Activated CD4-positive, alpha-beta T cell treated with anti-CD3 and anti-CD28 coated beads, Interleukin-2, amount 10 ng/mL, durations not matched to agents 24 days and 14 days (primary cell): ENCODE measurements around the gene IL15. TPM values are rescaled to one million over a fixed set of nuclear protein-coding genes. Genes with fewer than 3 reads are reported as not detected.
"Not testable (repeated sequence)": the region's sequence is repeated elsewhere in the genome, so short reads cannot be mapped to it uniquely, and the experiment has no call there.

ENCODE experiments used
- DNase-seq: peaks from one replicate; pipeline ENCODE4 v3.0.0; 2022
- H3K27ac Mint-ChIP-seq: one replicate; pipeline ENCODE4 v1.8.0; 2022; ENCODE audit warnings: mild to moderate bottlenecking, mixed read lengths
- H3K27me3 Mint-ChIP-seq: one replicate; pipeline ENCODE4 v1.8.0; 2022; ENCODE audit warnings: mixed read lengths
- H3K36me3 Mint-ChIP-seq: one replicate; pipeline ENCODE4 v1.8.0; 2022; ENCODE audit warnings: low read depth, mild to moderate bottlenecking, mixed read lengths
- H3K4me1 Mint-ChIP-seq: one replicate; pipeline ENCODE4 v1.8.0; 2021; ENCODE audit warnings: mixed read lengths
- H3K4me3 Mint-ChIP-seq: one replicate; pipeline ENCODE4 v1.8.0; 2022; ENCODE audit warnings: mild to moderate bottlenecking, moderate library complexity, mixed read lengths
- H3K9me3 Mint-ChIP-seq: one replicate; pipeline ENCODE4 v1.8.0; 2021; ENCODE audit warnings: mixed read lengths
- intact Hi-C: fragments of 100-400 bp; cut with micrococcal nuclease; formaldehyde crosslinking; loops from one replicate; pipeline ENCODE4 v1.15.1; 2023
- total RNA-seq: library from RNA; stranded (reverse); gene quantifications from 2 replicates; pipeline ENCODE4 v1.2.3, GENCODE V29; 2022

IL15 gene, protein sequence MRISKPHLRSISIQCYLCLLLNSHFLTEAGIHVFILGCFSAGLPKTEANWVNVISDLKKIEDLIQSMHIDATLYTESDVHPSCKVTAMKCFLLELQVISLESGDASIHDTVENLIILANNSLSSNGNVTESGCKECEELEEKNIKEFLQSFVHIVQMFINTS
- 0.86 and 0.92 TPM in 2 replicates for total RNA-seq

DNA sequence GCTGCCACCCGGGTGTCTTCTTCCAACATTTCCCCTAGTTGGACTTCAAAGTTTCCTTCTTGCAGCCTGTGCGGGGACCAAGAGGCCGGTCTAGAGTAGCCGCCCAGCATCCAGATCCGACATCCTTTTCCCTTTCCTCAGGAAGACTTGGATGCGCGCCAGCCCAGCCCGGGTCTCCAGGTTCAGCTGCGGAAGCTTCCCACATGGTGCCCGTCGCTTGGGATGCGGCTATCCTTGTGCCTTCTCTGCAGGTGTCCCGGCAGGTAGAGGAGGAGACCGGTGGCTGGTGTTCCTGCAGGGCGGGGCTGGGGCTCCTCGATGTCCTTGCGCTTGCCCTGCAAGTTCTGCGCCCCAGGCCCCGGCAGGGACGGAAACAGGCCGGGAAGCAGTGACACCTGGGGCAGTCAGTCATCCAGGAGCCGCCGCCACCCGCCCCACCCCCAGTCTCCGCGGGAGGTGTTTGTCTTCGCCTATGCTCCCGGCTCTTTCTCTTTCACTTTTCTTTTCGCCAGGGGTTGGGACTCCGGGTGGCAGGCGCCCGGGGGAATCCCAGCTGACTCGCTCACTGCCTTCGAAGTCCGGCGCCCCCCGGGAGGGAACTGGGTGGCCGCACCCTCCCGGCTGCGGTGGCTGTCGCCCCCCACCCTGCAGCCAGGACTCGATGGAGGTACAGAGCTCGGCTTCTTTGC, at the start of gene IL15:
Gene IL15, plus strand, starts transcription at position 502 of the 689 bp plus-strand sequence. CDS start 82,882 bp downstream, outside the sequence.
- peak; percentile 92 for DNase-seq
- H3K27me3 Mint-ChIP-seq = peaks cover 24% of the 10 kb centered on the region
- intact Hi-C loops = loop anchor here (2.0 to 10.0 kb wide), 4 partner anchors 139 to 1549 kb away; partner anchors contain the start of genes INPP4B, USP38 and ZNF330
- H3K4me1 Mint-ChIP-seq = peaks cover 15% of the 10 kb centered on the region
- no peaks in the 10 kb centered on the region for H3K9me3 Mint-ChIP-seq
- H3K27ac Mint-ChIP-seq = peak within 1 kb of the TSS; percentile 80
- peak within 1 kb of the TSS; percentile 98 for H3K4me3 Mint-ChIP-seq
- H3K36me3 Mint-ChIP-seq = no peaks in the 10 kb centered on the region

DNA sequence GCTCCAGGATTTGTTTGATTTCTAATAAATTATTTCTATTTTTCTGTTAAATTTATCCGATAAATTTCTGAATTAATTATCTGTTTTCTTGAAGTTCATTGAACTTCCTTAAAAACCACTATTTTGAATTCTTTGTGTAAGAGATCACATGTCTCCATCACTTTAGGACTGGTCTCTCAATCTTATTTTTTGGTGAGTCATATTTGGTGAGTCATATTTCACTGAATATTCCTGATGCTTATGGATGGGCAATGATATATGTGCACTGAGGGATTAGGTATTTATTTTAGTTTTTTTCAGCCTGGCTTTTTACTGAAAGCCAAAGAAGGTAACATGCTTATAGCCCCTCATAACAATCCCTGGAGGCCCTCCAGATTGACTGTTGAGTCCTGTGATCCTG, 48.5 kb upstream of the IL15 start:
- H3K4me1 Mint-ChIP-seq = no peaks in the 10 kb centered on the region
- no peak overlapping the region for H3K4me3 Mint-ChIP-seq
- DNase-seq = no peak
- H3K27ac Mint-ChIP-seq = no peak overlapping the region
- H3K9me3 Mint-ChIP-seq = no peaks in the 10 kb centered on the region
- H3K27me3 Mint-ChIP-seq = no peaks in the 10 kb centered on the region
- intact Hi-C loops = no loop called here
- H3K36me3 Mint-ChIP-seq = no peaks in the 10 kb centered on the region

GRCh38 chr4:141595531-141595930, 40.9 kb upstream of the IL15 start:
- no peaks in the 10 kb centered on the region for H3K4me1 Mint-ChIP-seq
- H3K4me3 Mint-ChIP-seq = no peak overlapping the region
- H3K9me3 Mint-ChIP-seq = no peaks in the 10 kb centered on the region
- no peak for DNase-seq
- no peaks in the 10 kb centered on the region for H3K36me3 Mint-ChIP-seq
- H3K27ac Mint-ChIP-seq = no peak overlapping the region
- intact Hi-C loops = no loop called here
- no peaks in the 10 kb centered on the region for H3K27me3 Mint-ChIP-seq

DNA sequence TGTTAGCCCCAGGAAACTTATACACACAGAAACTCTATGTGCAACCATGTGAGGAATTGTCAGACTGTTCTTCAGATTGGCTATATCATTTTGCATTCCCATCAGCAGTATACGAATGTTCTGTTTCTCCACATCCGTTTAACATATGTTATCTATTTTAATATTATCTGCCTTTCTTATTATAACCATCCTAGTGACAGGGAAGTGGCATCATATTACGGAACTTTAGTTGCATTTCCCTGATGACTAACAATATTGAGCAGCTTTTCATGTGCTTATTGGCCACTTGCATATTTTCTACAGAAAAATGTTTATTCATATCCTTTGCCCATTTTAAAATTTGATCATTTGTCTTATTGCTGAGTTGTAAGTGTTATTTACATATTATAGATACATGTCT, 36.5 kb upstream of the IL15 start:
- intact Hi-C loops = no loop called here
- Mint-ChIP-seq H3K4me3 (no peak overlapping the region), H3K27ac (no peak overlapping the region), H3K4me1 (peaks cover 2% of the 10 kb centered on the region), H3K27me3 (no peaks in the 10 kb centered on the region), H3K36me3 (no peaks in the 10 kb centered on the region), H3K9me3 (no peaks in the 10 kb centered on the region)
- DNase-seq = no peak

GRCh38 chr4:141604683-141605082, 31.7 kb upstream of the IL15 start:
- H3K4me1 Mint-ChIP-seq, H3K36me3 Mint-ChIP-seq, H3K4me3 Mint-ChIP-seq, DNase-seq, H3K27me3 Mint-ChIP-seq, H3K9me3 Mint-ChIP-seq, H3K27ac Mint-ChIP-seq, intact Hi-C loops: not testable (repeated sequence)

GRCh38 chr4:141605425-141605856, 30.9 kb upstream of the IL15 start:
- H3K36me3 Mint-ChIP-seq = no peaks in the 10 kb centered on the region
- peaks cover 2% of the 10 kb centered on the region for H3K4me1 Mint-ChIP-seq
- H3K4me3 Mint-ChIP-seq = no peak overlapping the region
- H3K27me3 Mint-ChIP-seq = no peaks in the 10 kb centered on the region
- no peak overlapping the region for H3K27ac Mint-ChIP-seq
- intact Hi-C loops = no loop called here
- no peaks in the 10 kb centered on the region for H3K9me3 Mint-ChIP-seq
- no peak for DNase-seq

DNA sequence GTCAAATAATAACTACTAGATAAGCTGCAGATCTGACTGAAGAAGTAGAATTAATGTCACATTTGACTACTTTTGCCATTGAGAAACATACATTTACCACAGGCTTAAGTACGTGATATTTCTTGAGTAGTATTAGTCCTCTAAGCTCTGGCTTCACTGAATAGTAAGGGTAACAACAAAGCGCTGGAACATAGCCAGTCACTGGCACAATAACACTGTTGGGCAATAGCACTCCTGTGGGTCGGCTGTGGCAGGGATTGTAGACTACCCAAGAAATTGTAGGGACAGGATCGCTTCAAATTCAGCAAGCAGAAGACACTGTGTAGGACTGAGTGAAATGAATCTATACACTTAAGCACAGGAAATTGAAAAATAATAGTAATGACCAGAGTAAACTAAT, 27.1 kb upstream of the IL15 start:
- Mint-ChIP-seq H3K27me3 (no peaks in the 10 kb centered on the region), H3K36me3 (no peaks in the 10 kb centered on the region), H3K4me1 (peaks cover 2% of the 10 kb centered on the region), H3K4me3 (no peak overlapping the region), H3K9me3 (no peaks in the 10 kb centered on the region), H3K27ac (no peak overlapping the region)
- intact Hi-C loops = no loop called here
- DNase-seq = no peak

DNA sequence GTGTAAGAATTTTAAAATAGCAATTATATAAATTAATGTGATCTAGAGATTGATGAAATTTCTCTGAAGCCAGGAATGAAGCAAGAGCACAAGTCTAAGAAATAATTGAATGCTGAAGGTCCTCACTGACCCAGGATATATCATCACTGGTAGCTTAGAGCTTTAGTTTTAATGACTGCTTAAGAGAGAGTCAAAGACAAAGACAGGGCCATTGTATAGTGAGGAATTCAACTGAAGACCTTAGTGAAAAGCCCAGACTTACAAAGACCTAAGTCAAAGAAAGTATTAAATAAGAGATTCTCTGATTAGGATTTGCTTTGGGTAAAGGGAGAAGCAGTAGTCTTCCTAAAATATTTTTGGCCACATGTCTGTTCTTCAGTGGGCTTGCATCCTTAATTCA, 26.0 kb upstream of the IL15 start:
- Mint-ChIP-seq H3K27ac (no peak overlapping the region), H3K36me3 (no peaks in the 10 kb centered on the region), H3K27me3 (no peaks in the 10 kb centered on the region), H3K9me3 (no peaks in the 10 kb centered on the region), H3K4me1 (no peaks in the 10 kb centered on the region), H3K4me3 (no peak overlapping the region)
- DNase-seq = no peak
- intact Hi-C loops = no loop called here

DNA sequence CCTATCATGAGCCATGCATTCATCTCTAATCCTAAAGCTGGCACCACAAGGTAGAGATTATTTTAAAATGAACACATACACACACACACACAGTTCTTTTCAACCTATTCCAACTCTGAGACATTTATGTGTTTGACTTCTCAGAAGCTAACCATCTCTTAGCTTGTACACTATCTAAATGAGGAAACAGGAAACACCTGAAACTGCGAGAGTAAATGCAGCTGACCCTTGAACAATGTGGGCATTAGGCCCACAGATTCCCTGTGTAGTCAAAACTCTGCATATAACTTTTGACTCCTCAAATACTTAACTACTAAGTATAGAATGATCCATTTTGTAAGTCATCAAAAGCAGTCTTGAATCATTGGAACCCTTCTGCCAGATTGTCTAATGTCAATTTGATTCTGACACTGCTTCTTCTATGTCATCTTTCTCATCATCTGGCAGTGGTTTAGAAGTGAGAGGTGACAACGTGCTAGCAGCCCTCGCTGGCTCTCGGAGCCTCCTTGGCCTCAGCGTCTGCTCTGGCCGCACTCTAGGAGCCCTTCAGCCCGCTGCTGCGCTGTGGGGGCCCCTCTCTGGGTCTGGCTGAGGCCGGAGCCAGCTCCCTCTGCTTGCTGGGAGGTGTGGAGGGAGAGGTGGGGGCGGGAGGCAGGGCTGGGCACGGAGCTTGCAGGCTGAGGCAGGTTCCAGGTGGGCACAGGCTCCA, 21.4 kb upstream of the IL15 start:
- Mint-ChIP-seq H3K4me1 (no peaks in the 10 kb centered on the region), H3K4me3 (no peak overlapping the region), H3K27me3 (no peaks in the 10 kb centered on the region), H3K36me3 (no peaks in the 10 kb centered on the region), H3K9me3 (peaks cover 4% of the 10 kb centered on the region), H3K27ac (no peak overlapping the region)
- intact Hi-C loops = no loop called here
- no peak for DNase-seq

- H3K36me3 Mint-ChIP-seq, intact Hi-C loops, H3K4me1 Mint-ChIP-seq, H3K27ac Mint-ChIP-seq, H3K27me3 Mint-ChIP-seq, DNase-seq, H3K9me3 Mint-ChIP-seq, H3K4me3 Mint-ChIP-seq: not testable (repeated sequence)
Measured at GRCh38 chr4:141615587-141615918, 20.8 kb upstream of the IL15 start.

DNA sequence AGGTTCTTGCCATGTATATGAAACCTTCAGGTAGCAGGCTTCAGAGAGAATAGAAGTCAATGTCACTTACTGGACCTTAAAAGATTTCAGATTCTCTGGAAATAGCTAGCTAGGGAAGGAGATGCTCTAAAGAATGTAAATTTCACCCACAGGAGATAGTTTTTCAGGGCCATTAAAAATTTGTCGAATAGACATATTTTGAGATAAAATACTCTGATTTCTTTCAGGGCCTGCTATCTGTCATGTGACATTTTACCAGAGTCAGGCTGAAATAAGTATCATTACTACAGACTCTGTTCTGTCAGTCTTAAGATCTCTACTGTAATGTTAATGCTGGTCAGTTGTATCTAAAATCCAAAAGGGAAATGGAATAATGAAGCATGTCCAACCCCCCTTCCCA, 15.7 kb upstream of the IL15 start:
- intact Hi-C loops = no loop called here
- no peak for DNase-seq
- H3K4me1 Mint-ChIP-seq = no peaks in the 10 kb centered on the region
- peaks cover 4% of the 10 kb centered on the region for H3K9me3 Mint-ChIP-seq
- peaks cover 16% of the 10 kb centered on the region for H3K27me3 Mint-ChIP-seq
- H3K36me3 Mint-ChIP-seq = no peaks in the 10 kb centered on the region
- H3K27ac Mint-ChIP-seq = no peak overlapping the region
- H3K4me3 Mint-ChIP-seq = no peak overlapping the region

GRCh38 chr4:141625023-141625422, 11.4 kb upstream of the IL15 start:
- Mint-ChIP-seq H3K9me3 (no peaks in the 10 kb centered on the region), H3K4me3 (no peak overlapping the region), H3K4me1 (no peaks in the 10 kb centered on the region), H3K27ac (no peak overlapping the region), H3K36me3 (no peaks in the 10 kb centered on the region), H3K27me3 (peaks cover 22% of the 10 kb centered on the region)
- intact Hi-C loops = no loop called here
- DNase-seq = no peak

- H3K4me3 Mint-ChIP-seq = no peak overlapping the region
- no peak overlapping the region for H3K27ac Mint-ChIP-seq
- H3K36me3 Mint-ChIP-seq = no peaks in the 10 kb centered on the region
- no peaks in the 10 kb centered on the region for H3K9me3 Mint-ChIP-seq
- H3K27me3 Mint-ChIP-seq = peaks cover 14% of the 10 kb centered on the region
- peaks cover 3% of the 10 kb centered on the region for H3K4me1 Mint-ChIP-seq
- no peak for DNase-seq
- intact Hi-C loops = loop anchor here (10.0 kb wide), 2 partner anchors 144 to 1554 kb away; partner anchors contain the start of gene USP38
Measured at GRCh38 chr4:141630854-141631253, 5.5 kb upstream of the IL15 start.

DNA sequence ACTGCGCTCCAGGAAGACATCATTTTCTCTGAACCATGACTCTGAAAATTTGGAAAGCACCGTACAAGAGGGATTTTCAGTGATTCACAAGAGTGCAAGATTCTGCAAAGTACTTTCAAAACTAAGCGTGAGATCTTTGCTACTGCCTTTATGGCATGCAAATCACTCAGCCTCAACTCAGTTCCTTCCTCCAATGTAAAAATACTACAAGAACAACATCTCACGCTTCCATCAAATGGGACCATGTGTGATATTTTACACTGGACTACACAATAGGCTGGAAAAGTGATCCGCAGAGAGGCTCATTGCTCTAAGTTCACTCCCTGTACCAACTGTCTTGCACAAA, 674 bp upstream of the IL15 start:
- H3K27ac Mint-ChIP-seq = no peak overlapping the region
- intact Hi-C loops = loop anchor here (2.0 to 10.0 kb wide), 4 partner anchors 139 to 1549 kb away; partner anchors contain the start of genes INPP4B, USP38 and ZNF330

More for the DNA sequence above, 674 bp upstream of the IL15 start:
- Mint-ChIP-seq H3K9me3 (no peaks in the 10 kb centered on the region), H3K36me3 (no peaks in the 10 kb centered on the region), H3K27me3 (peaks cover 24% of the 10 kb centered on the region), H3K4me3 (peak overlapping the region; percentile 98), H3K4me1 (peaks cover 14% of the 10 kb centered on the region)
- no peak for DNase-seq
